Vagina (tissue), 2 donors: ENCODE results near the gene HMHB1. TPM values are rescaled to one million over a fixed set of nuclear protein-coding genes. Genes with fewer than 3 reads are reported as not detected.

Experiments used
- DNase-seq, 2 donors: peaks; one replicate each; pipeline ENCODE4 v3.0.0-alpha.2; 2017; ENCODE audit errors: extremely low spot score in 2 of 2
- H3K27ac ChIP-seq: fragments of 200-600 bp; sonication (generic); one replicate; pipeline ENCODE4 v1.5.1; 2019
- H3K27me3 ChIP-seq: fragments of 200-600 bp; sonication (generic); one replicate; pipeline ENCODE4 v1.5.1; 2019
- H3K36me3 ChIP-seq, 2 donors: fragments of 200-600 bp; sonication (generic); one replicate each; pipeline ENCODE4 v1.5.1; 2017 to 2019
- H3K4me1 ChIP-seq: fragments of 200-600 bp; sonication (generic); one replicate; pipeline ENCODE4 v1.5.1; 2019
- H3K4me3 ChIP-seq, 2 donors: fragments of 200-600 bp; sonication (generic); 1 replicate in 1 of 2; 2 replicates in 1 of 2; pipeline ENCODE4 v1.5.1; 2016 to 2019
- H3K9me3 ChIP-seq: fragments of 200-600 bp; sonication (generic); one replicate; pipeline ENCODE4 v1.5.1; 2019
- POLR2A ChIP-seq, 2 donors: fragments of 450-650 bp; IDR thresholded peaks; one replicate each; pipeline ENCODE4 v1.6.1; 2017; ENCODE audit warnings: antibody characterized with exemption in 2 of 2, mild to moderate bottlenecking in 2 of 2, moderate library complexity in 2 of 2
- POLR2AphosphoS5 ChIP-seq, 2 donors: sonication (generic); formaldehyde crosslinking; IDR thresholded peaks; one replicate each; pipeline ENCODE4 v1.9.0; 2017; ENCODE audit warnings: antibody characterized with exemption in 2 of 2, mild to moderate bottlenecking in 2 of 2, low read depth in 1 of 2; ENCODE audit not compliant: insufficient read depth in 1 of 2
- intact Hi-C: fragments of 100-400 bp; cut with DNase I; formaldehyde crosslinking; loops from one replicate; pipeline ENCODE4 v1.15.1; 2023
- total RNA-seq: library from RNA; depleted of rRNA; stranded (reverse); fragments of >200 nt; gene quantifications from one replicate; pipeline ENCODE4 v1.2.3, GENCODE V29; 2016
- TF ChIP-seq, protein P1 (sequence below), 3 experiments: fragments of 450-650 bp in 2 of 3; fragments of 200-600 bp in 1 of 3; sonication (generic) in 1 of 3; IDR thresholded peaks; one replicate each; pipeline ENCODE4 v1.5.1; 2017 to 2019; ENCODE audit warnings: antibody characterized with exemption in 3 of 3, mild to moderate bottlenecking in 2 of 3, moderate library complexity in 2 of 3

Gene HMHB1
- total RNA-seq, 1 donor from 2014 or later = not detected

DNA sequence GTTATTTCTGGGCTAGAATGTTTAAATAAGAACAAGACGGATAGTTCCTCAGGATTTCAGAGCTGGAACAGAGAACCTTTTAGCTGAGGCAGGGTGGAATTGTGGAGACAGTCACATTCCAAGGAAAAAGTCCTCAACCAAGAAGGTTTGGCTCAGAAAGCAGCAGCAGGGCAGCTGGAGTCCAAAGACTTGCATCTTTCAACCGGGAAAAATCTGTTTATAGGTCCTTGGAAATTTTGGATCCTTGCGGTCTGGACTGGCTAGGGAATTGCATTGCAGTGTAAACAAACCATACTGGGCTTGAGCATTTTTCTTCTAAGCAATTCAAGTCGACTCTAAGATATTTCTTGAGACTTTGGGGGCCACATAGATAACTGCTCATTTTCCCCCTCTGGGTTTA lies 40.8 kb upstream of the HMHB1 start:
- intact Hi-C loops = no loop called here
- Histone ChIP-seq H3K36me3 (no peaks in the 10 kb centered on the region), H3K27ac (no peak overlapping the region), H3K4me1 (no peaks in the 10 kb centered on the region), H3K4me3 (no peak overlapping the region), H3K27me3 (no peaks in the 10 kb centered on the region), H3K9me3 (no peaks in the 10 kb centered on the region)
- TF ChIP-seq POLR2AphosphoS5 (IDR thresholded peaks at IDR 0.05; ENCODE audit: insufficient read depth in 1 of 2, low read depth in 1 of 2) = no peak
- TF ChIP-seq, protein P1, sequence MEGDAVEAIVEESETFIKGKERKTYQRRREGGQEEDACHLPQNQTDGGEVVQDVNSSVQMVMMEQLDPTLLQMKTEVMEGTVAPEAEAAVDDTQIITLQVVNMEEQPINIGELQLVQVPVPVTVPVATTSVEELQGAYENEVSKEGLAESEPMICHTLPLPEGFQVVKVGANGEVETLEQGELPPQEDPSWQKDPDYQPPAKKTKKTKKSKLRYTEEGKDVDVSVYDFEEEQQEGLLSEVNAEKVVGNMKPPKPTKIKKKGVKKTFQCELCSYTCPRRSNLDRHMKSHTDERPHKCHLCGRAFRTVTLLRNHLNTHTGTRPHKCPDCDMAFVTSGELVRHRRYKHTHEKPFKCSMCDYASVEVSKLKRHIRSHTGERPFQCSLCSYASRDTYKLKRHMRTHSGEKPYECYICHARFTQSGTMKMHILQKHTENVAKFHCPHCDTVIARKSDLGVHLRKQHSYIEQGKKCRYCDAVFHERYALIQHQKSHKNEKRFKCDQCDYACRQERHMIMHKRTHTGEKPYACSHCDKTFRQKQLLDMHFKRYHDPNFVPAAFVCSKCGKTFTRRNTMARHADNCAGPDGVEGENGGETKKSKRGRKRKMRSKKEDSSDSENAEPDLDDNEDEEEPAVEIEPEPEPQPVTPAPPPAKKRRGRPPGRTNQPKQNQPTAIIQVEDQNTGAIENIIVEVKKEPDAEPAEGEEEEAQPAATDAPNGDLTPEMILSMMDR (IDR thresholded peaks at IDR 0.05) = no peak
- no peak for TF ChIP-seq POLR2A (IDR thresholded peaks at IDR 0.05)
- DNase-seq = no peak

GRCh38 chr5:143771602-143772001 lies 40.4 kb upstream of the HMHB1 start:
- H3K27ac ChIP-seq = no peak overlapping the region
- no peaks in the 10 kb centered on the region for H3K36me3 ChIP-seq
- intact Hi-C loops = no loop called here
- no peaks in the 10 kb centered on the region for H3K27me3 ChIP-seq
- no peaks in the 10 kb centered on the region for H3K4me1 ChIP-seq
- H3K9me3 ChIP-seq = no peaks in the 10 kb centered on the region
- TF ChIP-seq, protein P1 (IDR thresholded peaks at IDR 0.05) = no peak
- no peak for TF ChIP-seq POLR2A (IDR thresholded peaks at IDR 0.05)
- no peak for TF ChIP-seq POLR2AphosphoS5 (IDR thresholded peaks at IDR 0.05; ENCODE audit: insufficient read depth in 1 of 2, low read depth in 1 of 2)
- H3K4me3 ChIP-seq = no peak overlapping the region
- DNase-seq = no peak

DNA sequence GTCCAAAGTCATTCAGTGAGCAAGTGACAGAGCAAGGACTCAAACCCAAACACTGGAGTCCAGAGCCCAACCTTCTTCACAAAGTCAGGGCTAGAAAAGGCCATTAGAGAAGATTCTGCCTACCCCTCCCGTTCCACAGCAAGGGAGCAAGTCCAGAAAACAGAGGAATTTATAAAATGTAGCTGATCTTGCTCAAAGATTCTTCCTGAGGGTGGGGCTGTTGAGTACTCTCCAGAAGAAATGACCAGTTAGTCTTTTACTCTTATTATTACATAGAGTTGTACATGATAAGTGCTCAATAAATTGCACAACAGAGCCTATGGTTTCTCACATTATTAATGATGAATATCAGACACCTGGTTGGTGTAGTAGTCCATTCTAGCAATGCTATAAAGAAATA lies 39.3 kb upstream of the HMHB1 start:
- H3K27ac ChIP-seq = no peak overlapping the region
- no peak overlapping the region for H3K4me3 ChIP-seq
- intact Hi-C loops = no loop called here
- H3K36me3 ChIP-seq = no peaks in the 10 kb centered on the region
- DNase-seq = no peak
- no peaks in the 10 kb centered on the region for H3K27me3 ChIP-seq
- TF ChIP-seq, protein P1 (IDR thresholded peaks at IDR 0.05) = no peak
- TF ChIP-seq POLR2AphosphoS5 (IDR thresholded peaks at IDR 0.05; ENCODE audit: insufficient read depth in 1 of 2, low read depth in 1 of 2) = no peak
- TF ChIP-seq POLR2A (IDR thresholded peaks at IDR 0.05) = no peak
- no peaks in the 10 kb centered on the region for H3K9me3 ChIP-seq
- no peaks in the 10 kb centered on the region for H3K4me1 ChIP-seq

- intact Hi-C loops = no loop called here
- H3K4me3 ChIP-seq = no peak overlapping the region
- no peak for DNase-seq
- H3K4me1 ChIP-seq = no peaks in the 10 kb centered on the region
- H3K27me3 ChIP-seq = no peaks in the 10 kb centered on the region
- H3K36me3 ChIP-seq = no peaks in the 10 kb centered on the region
- no peak overlapping the region for H3K27ac ChIP-seq
- no peaks in the 10 kb centered on the region for H3K9me3 ChIP-seq
- TF ChIP-seq, protein P1 (IDR thresholded peaks at IDR 0.05) = no peak
- TF ChIP-seq POLR2A (IDR thresholded peaks at IDR 0.05) (no peak), POLR2AphosphoS5 (IDR thresholded peaks at IDR 0.05; ENCODE audit: insufficient read depth in 1 of 2, low read depth in 1 of 2) (no peak)
Measured at GRCh38 chr5:143775258-143775657, 36.7 kb upstream of the HMHB1 start.

DNA sequence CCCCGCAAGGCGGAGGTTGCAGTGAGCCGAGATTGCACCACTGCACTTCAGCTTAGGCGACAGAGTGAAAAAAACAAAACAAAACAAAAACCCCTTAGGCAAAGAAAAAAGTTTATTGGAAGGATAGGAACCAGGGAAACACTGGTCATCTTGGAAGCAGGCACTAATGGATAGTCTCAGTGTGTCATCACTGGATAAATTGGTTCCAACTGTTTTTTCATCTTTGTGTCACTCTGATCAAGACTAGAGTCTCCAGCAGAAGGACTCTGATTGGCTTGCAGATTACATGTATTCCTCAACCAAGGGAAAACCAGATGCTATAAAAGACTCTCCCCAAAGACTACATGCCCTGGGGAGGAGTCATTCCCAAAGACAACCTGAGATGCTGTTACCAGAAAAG lies 35.0 kb upstream of the HMHB1 start:
- Histone ChIP-seq H3K4me1 (no peaks in the 10 kb centered on the region), H3K27ac (no peak overlapping the region)

More for the DNA sequence above, 35.0 kb upstream of the HMHB1 start:
- no peak for DNase-seq
- H3K4me3 ChIP-seq = no peak overlapping the region
- TF ChIP-seq, protein P1 (IDR thresholded peaks at IDR 0.05) = no peak
- TF ChIP-seq POLR2AphosphoS5 (IDR thresholded peaks at IDR 0.05; ENCODE audit: insufficient read depth in 1 of 2, low read depth in 1 of 2) (no peak), POLR2A (IDR thresholded peaks at IDR 0.05) (no peak)
- H3K36me3 ChIP-seq = no peaks in the 10 kb centered on the region
- no peaks in the 10 kb centered on the region for H3K27me3 ChIP-seq
- intact Hi-C loops = no loop called here
- H3K9me3 ChIP-seq = no peaks in the 10 kb centered on the region
